OCI-LY1 (cell line): Measurements from ENCODE around the gene FBXW7.

ENCODE experiments used
- H2AFZ ChIP-seq: fragments of 200-600 bp; sonication (generic), shearing (Covaris generic); 2 replicates; pipeline ENCODE4 v1.6.0; 2014; ENCODE audit warnings: antibody characterized with exemption, mild to moderate bottlenecking, low read length
- H3F3A ChIP-seq: fragments of 200-600 bp; sonication (generic), shearing (Covaris generic); 2 replicates; pipeline ENCODE4 v1.6.0; 2014; ENCODE audit warnings: mild to moderate bottlenecking, antibody characterized with exemption, low read length, moderate library complexity; ENCODE audit not compliant: insufficient read depth
- H3K27ac ChIP-seq: fragments of 200-600 bp; sonication (generic); 2 replicates; pipeline ENCODE4 v1.5.1; 2014; ENCODE audit warnings: low read length, mixed run types, mild to moderate bottlenecking, low read depth; ENCODE audit not compliant: poor library complexity, severe bottlenecking
- H3K27me3 ChIP-seq: fragments of 200-600 bp; sonication (generic); 2 replicates; pipeline ENCODE4 v1.6.0; 2014; ENCODE audit warnings: antibody characterized with exemption, mild to moderate bottlenecking, low read length, moderate library complexity; ENCODE audit not compliant: insufficient read depth
- H3K36me3 ChIP-seq: fragments of 200-600 bp; sonication (generic); 2 replicates; pipeline ENCODE4 v1.6.1; 2014; ENCODE audit warnings: mild to moderate bottlenecking, antibody characterized with exemption, low read length, moderate library complexity, mixed read lengths; ENCODE audit not compliant: insufficient read depth
- H3K4me1 ChIP-seq: fragments of 200-600 bp; sonication (generic); 2 replicates; pipeline ENCODE4 v1.5.1; 2014; ENCODE audit warnings: mild to moderate bottlenecking, low read length, moderate library complexity; ENCODE audit not compliant: insufficient read depth, severe bottlenecking
- H3K4me2 ChIP-seq: fragments of 200-600 bp; sonication (generic), shearing (Covaris generic); 2 replicates; pipeline ENCODE4 v1.6.1; 2014; ENCODE audit warnings: low read length
- H3K4me3 ChIP-seq: fragments of 200-600 bp; sonication (generic); 2 replicates; pipeline ENCODE4 v1.5.1; 2014; ENCODE audit warnings: low read length, low read depth, mild to moderate bottlenecking, mixed read lengths; ENCODE audit not compliant: poor library complexity, severe bottlenecking
- H3K79me2 ChIP-seq: fragments of 200-600 bp; shearing (Covaris generic); 2 replicates; pipeline ENCODE4 v1.6.1; 2016; ENCODE audit warnings: mixed run types, low read length, mixed read lengths; ENCODE audit not compliant: insufficient read depth
- H3K9ac ChIP-seq: fragments of 200-600 bp; sonication (generic), shearing (Covaris generic); 2 replicates; pipeline ENCODE4 v1.6.1; 2014; ENCODE audit warnings: mild to moderate bottlenecking, low read length, mixed read lengths
- H3K9me2 ChIP-seq: fragments of 200-600 bp; sonication (generic), shearing (Covaris generic); 2 replicates; pipeline ENCODE4 v1.6.1; 2014; ENCODE audit warnings: low read depth, mild to moderate bottlenecking, low read length, mixed read lengths
- H3K9me3 ChIP-seq: fragments of 200-600 bp; shearing (Covaris generic); 2 replicates; pipeline ENCODE4 v1.6.1; 2014; ENCODE audit warnings: low read length, mixed read lengths
- H4K20me1 ChIP-seq: fragments of 200-600 bp; sonication (generic), shearing (Covaris generic); 2 replicates; pipeline ENCODE4 v1.6.0; 2016; ENCODE audit warnings: mild to moderate bottlenecking, low read length; ENCODE audit not compliant: insufficient read depth
- CTCF ChIP-seq: fragments of 200-600 bp; sonication (generic), shearing (Covaris generic); IDR thresholded peaks from 2 replicates; pipeline ENCODE4 v1.5.1; 2017; ENCODE audit warnings: mild to moderate bottlenecking, antibody characterized with exemption, low read length, moderate library complexity, mixed read lengths
- EZH2 ChIP-seq: fragments of 200-600 bp; sonication (generic), shearing (Covaris generic); IDR thresholded peaks from 2 replicates; pipeline ENCODE4 v1.8.0; 2017; ENCODE audit warnings: borderline replicate concordance, mixed run types, mild to moderate bottlenecking, antibody characterized with exemption, low read length, moderate library complexity, mixed read lengths

The FBXW7 gene

DNA sequence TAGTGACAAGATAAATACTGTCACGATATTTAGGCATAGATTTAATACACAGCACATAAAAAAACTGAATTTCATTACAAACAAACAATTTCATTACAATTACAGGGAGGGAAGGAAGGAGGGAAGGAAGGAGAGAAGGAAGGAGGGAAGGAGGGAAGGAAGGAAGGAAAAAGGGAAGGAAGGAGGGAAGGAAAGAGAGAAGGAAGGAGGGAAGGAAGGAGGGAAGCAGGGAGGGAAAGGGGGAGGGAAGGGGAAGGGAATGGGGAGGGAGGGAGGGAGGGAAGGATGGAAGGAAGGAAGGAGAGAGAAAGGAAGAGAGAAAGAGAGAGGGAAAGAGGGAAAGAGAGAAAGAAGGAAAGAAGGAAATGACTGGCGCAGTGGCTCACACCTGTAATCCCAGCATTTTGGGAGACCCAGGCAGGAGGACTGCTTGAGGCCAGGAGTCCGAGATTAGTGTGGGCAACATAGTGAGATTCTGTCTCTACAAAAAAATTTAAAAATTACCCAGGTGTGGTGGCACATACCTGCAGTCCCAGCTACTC lies 64.6 kb downstream of the FBXW7 start:
- Histone ChIP-seq H3K27me3 (no peaks in the 10 kb centered on the region), H4K20me1 (no peaks in the 10 kb centered on the region), H3K9me2 (no peaks in the 10 kb centered on the region), H3K4me2 (no peak overlapping the region), H3K9me3 (peaks cover 23% of the 10 kb centered on the region), H3F3A (no peaks in the 10 kb centered on the region; the same call in 1 of the 2 replicates), H3K79me2 (peaks cover 79% of the 10 kb centered on the region), H3K4me3 (no peak overlapping the region), H3K36me3 (peaks cover 21% of the 10 kb centered on the region), H2AFZ (no peak overlapping the region), H3K9ac (no peak overlapping the region), H3K4me1 (no peaks in the 10 kb centered on the region), H3K27ac (no peak overlapping the region)
- TF ChIP-seq CTCF: no peak
- no peak for TF ChIP-seq EZH2

GRCh38 chr4:152468408-152468807 lies 67.5 kb downstream of the FBXW7 start:
- peaks cover 16% of the 10 kb centered on the region for H3K4me1 ChIP-seq
- H3K4me2 ChIP-seq: no peak overlapping the region
- H3K4me3 ChIP-seq: no peak overlapping the region
- no peak overlapping the region for H3K9ac ChIP-seq
- no peaks in the 10 kb centered on the region for H4K20me1 ChIP-seq
- H3K27ac ChIP-seq: no peak overlapping the region
- no peaks in the 10 kb centered on the region for H3K9me2 ChIP-seq
- peaks cover 5% of the 10 kb centered on the region for H3F3A ChIP-seq
- no peak overlapping the region for H2AFZ ChIP-seq
- TF ChIP-seq CTCF (no peak), EZH2 (no peak)
- H3K79me2 ChIP-seq: peaks cover 84% of the 10 kb centered on the region
- H3K36me3 ChIP-seq: peaks cover 14% of the 10 kb centered on the region; the same call in 1 of the 2 replicates
- no peaks in the 10 kb centered on the region for H3K27me3 ChIP-seq
- peaks cover 10% of the 10 kb centered on the region for H3K9me3 ChIP-seq

DNA sequence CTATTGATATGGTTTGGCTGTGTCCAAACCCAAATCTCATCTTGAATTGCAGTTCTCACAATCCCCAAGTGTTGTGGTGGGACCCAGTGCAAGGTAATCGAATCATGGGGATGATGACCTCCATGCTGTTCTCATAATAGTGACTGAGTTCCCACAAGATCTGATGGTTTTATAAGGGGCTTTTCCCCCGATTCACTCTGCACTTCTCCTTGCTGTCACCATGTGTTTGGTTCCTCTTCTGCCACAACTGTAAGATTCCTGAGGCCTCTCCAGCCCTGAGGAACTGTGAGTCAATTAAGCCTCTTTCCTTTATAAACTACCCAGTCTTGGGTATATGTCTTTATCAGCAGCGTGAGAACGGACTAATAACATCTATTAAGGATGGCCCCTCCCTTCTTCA lies 68.8 kb downstream of the FBXW7 start:
- Histone ChIP-seq H3K4me3 (no peak overlapping the region), H3K4me2 (no peak overlapping the region), H4K20me1 (no peaks in the 10 kb centered on the region), H3K36me3 (peaks cover 14% of the 10 kb centered on the region; the same call in 1 of the 2 replicates), H3K9me3 (peaks cover 10% of the 10 kb centered on the region), H3K9ac (no peak overlapping the region), H3K27me3 (no peaks in the 10 kb centered on the region), H2AFZ (no peak overlapping the region), H3K4me1 (peaks cover 28% of the 10 kb centered on the region), H3K9me2 (no peaks in the 10 kb centered on the region), H3K27ac (no peak overlapping the region), H3K79me2 (peaks cover 74% of the 10 kb centered on the region), H3F3A (peaks cover 5% of the 10 kb centered on the region)
- TF ChIP-seq EZH2 (no peak), CTCF (no peak)
